Karpas-422 (cell line): ENCODE results near the gene LMTK2. TPM values are rescaled to one million over a fixed set of nuclear protein-coding genes. Genes with fewer than 3 reads are reported as not detected.

Experiments
- DNase-seq: peaks from one replicate; pipeline ENCODE4 v3.0.0-alpha.2; 2015
- H2AFZ ChIP-seq: fragments of 200-600 bp; sonication (generic); 2 replicates; pipeline ENCODE4 v1.6.1; 2014; ENCODE audit warnings: antibody characterized with exemption, low read length, mixed read lengths
- H3K27ac ChIP-seq: fragments of 200-600 bp; sonication (generic); 2 replicates; pipeline ENCODE4 v1.5.1; 2014; ENCODE audit warnings: mild to moderate bottlenecking, low read length, moderate library complexity
- H3K27me3 ChIP-seq: fragments of 200-600 bp; sonication (generic); 2 replicates; pipeline ENCODE4 v1.6.1; 2014; ENCODE audit warnings: low read length, mixed read lengths
- H3K36me3 ChIP-seq: fragments of 200-600 bp; sonication (generic); 2 replicates; pipeline ENCODE4 v1.6.1; 2014; ENCODE audit warnings: low read length, mixed read lengths; ENCODE audit not compliant: insufficient read depth
- H3K4me1 ChIP-seq: fragments of 200-600 bp; sonication (generic); 2 replicates; pipeline ENCODE4 v1.6.1; 2014; ENCODE audit warnings: mild to moderate bottlenecking, low read length, mixed read lengths
- H3K4me2 ChIP-seq: fragments of 200-600 bp; sonication (generic); 2 replicates; pipeline ENCODE4 v1.6.1; 2014; ENCODE audit warnings: low read length, low read depth, mild to moderate bottlenecking; ENCODE audit not compliant: poor library complexity, severe bottlenecking
- H3K4me3 ChIP-seq: fragments of 200-600 bp; sonication (generic); 2 replicates; pipeline ENCODE4 v1.5.1; 2014; ENCODE audit warnings: mild to moderate bottlenecking, antibody characterized with exemption, low read length, mixed read lengths
- H3K79me2 ChIP-seq: fragments of 200-600 bp; sonication (generic); 2 replicates; pipeline ENCODE4 v1.6.1; 2014; ENCODE audit warnings: mild to moderate bottlenecking, low read length, mixed read lengths
- H3K9ac ChIP-seq: fragments of 200-600 bp; sonication (generic); 2 replicates; pipeline ENCODE4 v1.6.0; 2014; ENCODE audit warnings: low read length
- H3K9me2 ChIP-seq: fragments of 200-600 bp; sonication (generic), shearing (Covaris generic); replicated peaks from 2 replicates; pipeline ENCODE4 v1.6.0; 2014; ENCODE audit warnings: mild to moderate bottlenecking, low read length, moderate library complexity; ENCODE audit not compliant: insufficient read depth
- H3K9me3 ChIP-seq: fragments of 300-700, 200-600 bp; sonication (generic); 2 replicates; pipeline ENCODE4 v1.6.1; 2014; ENCODE audit warnings: low read length, mixed read lengths
- H4K20me1 ChIP-seq: fragments of 200-600 bp; sonication (generic); 2 replicates; pipeline ENCODE4 v1.6.1; 2014; ENCODE audit warnings: mild to moderate bottlenecking, antibody characterized with exemption, low read length, low read depth; ENCODE audit not compliant: insufficient read depth
- total RNA-seq: library from RNA; depleted of rRNA; stranded (reverse); fragments of >200 nt; shearing (Covaris generic); gene quantifications from 2 replicates; pipeline ENCODE4 v1.2.3, GENCODE V29; 2014; ENCODE audit warnings: low replicate concordance

Gene LMTK2
- total RNA-seq, 1 experiment from 2014 or later, result 9.1 TPM

- peaks cover 73% of the 10 kb centered on the region for H4K20me1 ChIP-seq
- H2AFZ ChIP-seq, result no peak overlapping the region
- peak; percentile 89 for DNase-seq
- H3K9ac ChIP-seq, result no peak overlapping the region
- peak overlapping the region; percentile 33; the same call in 1 of the 2 replicates for H3K4me3 ChIP-seq
- H3K36me3 ChIP-seq, result no peaks in the 10 kb centered on the region
- H3K4me1 ChIP-seq, result peaks cover 47% of the 10 kb centered on the region
- H3K4me2 ChIP-seq, result peak overlapping the region; percentile 73
- no peaks in the 10 kb centered on the region; the same call in 1 of the 2 replicates for H3K27me3 ChIP-seq
- peak overlapping the region; percentile 59; the same call in 1 of the 2 replicates for H3K27ac ChIP-seq
- H3K9me2 ChIP-seq, result no peaks in the 10 kb centered on the region
- H3K9me3 ChIP-seq, result no peaks in the 10 kb centered on the region
- no peaks in the 10 kb centered on the region for H3K79me2 ChIP-seq
Observed at GRCh38 chr7:98200364-98200763, 93.7 kb downstream of the LMTK2 start.

- Histone ChIP-seq H3K4me1 (peaks cover 47% of the 10 kb centered on the region), H3K4me2 (peak overlapping the region; percentile 75), H3K27ac (peak overlapping the region; percentile 25; the same call in 1 of the 2 replicates), H3K9me3 (no peaks in the 10 kb centered on the region), H3K36me3 (no peaks in the 10 kb centered on the region), H3K79me2 (no peaks in the 10 kb centered on the region), H3K27me3 (no peaks in the 10 kb centered on the region; the same call in 1 of the 2 replicates), H2AFZ (no peak overlapping the region), H3K4me3 (peak overlapping the region; percentile 42), H4K20me1 (peaks cover 59% of the 10 kb centered on the region), H3K9me2 (no peaks in the 10 kb centered on the region), H3K9ac (peak overlapping the region; percentile 49)
- peak; percentile 93 for DNase-seq
Observed at GRCh38 chr7:98202367-98203195, 95.9 kb downstream of the LMTK2 start.

GRCh38 chr7:98203261-98203963 is 96.8 kb downstream of the LMTK2 start:
- Histone ChIP-seq H3K36me3 (no peaks in the 10 kb centered on the region), H3K4me1 (peaks cover 47% of the 10 kb centered on the region), H3K4me2 (peak overlapping the region; percentile 75), H3K9me2 (no peaks in the 10 kb centered on the region), H3K27ac (no peak overlapping the region), H2AFZ (no peak overlapping the region), H3K79me2 (no peaks in the 10 kb centered on the region), H3K9me3 (no peaks in the 10 kb centered on the region), H3K4me3 (peak overlapping the region; percentile 41; the same call in 1 of the 2 replicates), H4K20me1 (peaks cover 52% of the 10 kb centered on the region), H3K27me3 (no peaks in the 10 kb centered on the region; the same call in 1 of the 2 replicates), H3K9ac (peak overlapping the region; percentile 49; the same call in 1 of the 2 replicates)
- DNase-seq, result no peak

- peaks cover 47% of the 10 kb centered on the region for H4K20me1 ChIP-seq
- H3K4me3 ChIP-seq, result no peak overlapping the region
- peaks cover 45% of the 10 kb centered on the region for H3K4me1 ChIP-seq
- H3K9ac ChIP-seq, result no peak overlapping the region
- no peak overlapping the region for H2AFZ ChIP-seq
- H3K9me2 ChIP-seq, result no peaks in the 10 kb centered on the region
- H3K27ac ChIP-seq, result no peak overlapping the region
- no peaks in the 10 kb centered on the region for H3K79me2 ChIP-seq
- no peak overlapping the region for H3K4me2 ChIP-seq
- no peaks in the 10 kb centered on the region for H3K9me3 ChIP-seq
- no peaks in the 10 kb centered on the region for H3K27me3 ChIP-seq
- DNase-seq, result no peak
- H3K36me3 ChIP-seq, result no peaks in the 10 kb centered on the region
Observed at GRCh38 chr7:98203964-98204605, 97.4 kb downstream of the LMTK2 start.

GRCh38 chr7:98204670-98205069 is 98.0 kb downstream of the LMTK2 start:
- H2AFZ ChIP-seq, result no peak overlapping the region
- no peak overlapping the region for H3K27ac ChIP-seq
- no peaks in the 10 kb centered on the region for H3K9me2 ChIP-seq
- no peak overlapping the region for H3K9ac ChIP-seq
- H3K4me2 ChIP-seq, result no peak overlapping the region
- H3K4me1 ChIP-seq, result peaks cover 39% of the 10 kb centered on the region
- no peak overlapping the region for H3K4me3 ChIP-seq
- H3K79me2 ChIP-seq, result no peaks in the 10 kb centered on the region
- no peaks in the 10 kb centered on the region for H3K9me3 ChIP-seq
- DNase-seq, result no peak
- no peaks in the 10 kb centered on the region for H3K27me3 ChIP-seq
- no peaks in the 10 kb centered on the region for H3K36me3 ChIP-seq
- H4K20me1 ChIP-seq, result peaks cover 41% of the 10 kb centered on the region

- peaks cover 33% of the 10 kb centered on the region for H3K4me1 ChIP-seq
- no peak for DNase-seq
- H2AFZ ChIP-seq, result no peak overlapping the region
- H3K79me2 ChIP-seq, result no peaks in the 10 kb centered on the region
- H3K4me2 ChIP-seq, result no peak overlapping the region
- no peak overlapping the region for H3K9ac ChIP-seq
- H4K20me1 ChIP-seq, result peaks cover 37% of the 10 kb centered on the region
- no peaks in the 10 kb centered on the region for H3K9me3 ChIP-seq
- H3K27ac ChIP-seq, result no peak overlapping the region
- H3K36me3 ChIP-seq, result no peaks in the 10 kb centered on the region
- H3K4me3 ChIP-seq, result no peak overlapping the region
- no peaks in the 10 kb centered on the region for H3K27me3 ChIP-seq
- H3K9me2 ChIP-seq, result no peaks in the 10 kb centered on the region
Observed at GRCh38 chr7:98205162-98205845, 98.6 kb downstream of the LMTK2 start.

GRCh38 chr7:98206451-98207330 is 100.0 kb downstream of the LMTK2 start:
- Histone ChIP-seq H2AFZ (no peak overlapping the region), H3K27ac (no peak overlapping the region), H3K4me3 (no peak overlapping the region), H3K79me2 (no peaks in the 10 kb centered on the region), H3K27me3 (no peaks in the 10 kb centered on the region), H3K4me1 (peaks cover 19% of the 10 kb centered on the region), H4K20me1 (peaks cover 26% of the 10 kb centered on the region), H3K9me3 (no peaks in the 10 kb centered on the region), H3K4me2 (no peak overlapping the region), H3K36me3 (no peaks in the 10 kb centered on the region), H3K9me2 (no peaks in the 10 kb centered on the region), H3K9ac (no peak overlapping the region)
- DNase-seq, result no peak
